ENCODE data around the gene MASP2. TPM values are rescaled to one million over a fixed set of nuclear protein-coding genes. Genes with fewer than 3 reads are reported as not detected.

Gene MASP2
- total RNA-seq, 2 donors from 2014 or later = 0.31 to 0.33 TPM

DNA sequence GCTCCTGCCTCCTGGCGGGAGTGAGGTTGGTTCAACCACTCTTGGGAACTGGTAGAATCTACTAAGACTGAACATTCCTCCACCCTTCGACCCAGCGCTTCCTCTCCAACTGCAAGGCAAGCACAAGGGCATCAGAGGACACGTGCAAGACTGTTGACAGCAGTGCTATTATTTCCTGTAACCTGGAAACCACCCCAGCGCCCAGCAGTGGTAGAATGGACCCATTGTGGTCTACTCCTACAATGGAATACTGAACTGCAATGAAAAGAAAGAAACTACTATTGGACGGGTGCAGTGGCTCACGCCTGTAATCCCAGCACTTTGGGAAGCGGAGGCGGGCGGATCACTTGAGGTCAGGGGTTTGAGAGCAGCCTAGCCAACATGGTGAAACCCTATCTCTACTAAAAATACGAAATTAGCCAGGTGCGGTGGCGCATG lies 67.5 kb downstream of the MASP2 start:
- ATAC-seq = no peak
- Mint-ChIP-seq H3K4me3 (no peak overlapping the region), H3K27ac (no peak overlapping the region), H3K9me3 (no peaks in the 10 kb centered on the region), H3K4me1 (ENCODE audit: low read depth in 2 of 2) (no peaks in the 10 kb centered on the region), H3K27me3 (peaks cover 0 to 21% of the 10 kb centered on the region in 2 donors), H3K36me3 (no peaks in the 10 kb centered on the region)
- DNase-seq (ENCODE audit: low spot score) = no peak

DNA sequence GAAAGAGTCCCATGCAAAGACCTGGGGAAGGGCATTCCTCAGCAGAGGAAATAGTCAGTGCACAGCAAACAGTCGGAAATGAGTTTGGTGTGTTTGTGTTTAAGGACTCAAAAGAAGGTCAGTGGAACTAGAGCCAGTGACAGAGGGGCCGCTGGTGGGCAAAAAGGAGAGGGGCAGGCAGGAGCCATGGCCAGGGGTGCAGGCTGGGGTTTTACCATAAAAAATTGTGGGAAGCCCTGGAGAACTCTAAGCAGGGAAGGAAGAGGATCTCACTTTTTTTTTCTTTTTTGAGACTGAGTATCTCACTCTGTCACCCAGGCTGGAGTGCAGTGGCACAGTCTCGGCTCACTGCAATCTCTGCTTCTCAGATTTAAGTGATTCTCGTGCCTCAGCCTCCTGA lies 68.3 kb downstream of the MASP2 start:
- Mint-ChIP-seq H3K27ac (no peak overlapping the region), H3K9me3 (no peaks in the 10 kb centered on the region), H3K36me3 (no peaks in the 10 kb centered on the region), H3K4me3 (no peak overlapping the region), H3K4me1 (ENCODE audit: low read depth in 2 of 2) (no peaks in the 10 kb centered on the region), H3K27me3 (peaks cover 0 to 21% of the 10 kb centered on the region in 2 donors)
- ATAC-seq (no peak), DNase-seq (ENCODE audit: low spot score) (no peak)

Other genes starting within 250 kb of the MASP2 start
- 100 to 1,000 TPM; 147 to 226 TPM for gene TARDBP, start 34.6 kb downstream of the MASP2 start, total RNA-seq
- gene SRM, start 12.8 kb upstream of the MASP2 start, total RNA-seq = 100 to 1,000 TPM in 1 of 2 donors, 10 to 100 TPM in 1; 98.2 to 209 TPM
- 100 to 1,000 TPM in 1 of 2 donors, 10 to 100 TPM in 1; 69.6 to 120 TPM for gene EXOSC10, start 52.6 kb upstream of the MASP2 start, total RNA-seq
- not detected for gene ANGPTL7, start 142.1 kb upstream of the MASP2 start, total RNA-seq
- gene MTOR, start 215.3 kb upstream of the MASP2 start, total RNA-seq = 10 to 100 TPM; 47.1 to 82.0 TPM
- 10 to 100 TPM; 19.0 to 41.8 TPM for gene UBIAD1, start 226.0 kb upstream of the MASP2 start, total RNA-seq